ENCODE results near the gene FTCD. TPM values are rescaled to one million over a fixed set of nuclear protein-coding genes. Genes with fewer than 3 reads are reported as not detected.
A peak's percentile ranks its signal among the peaks of the same experiment; 100 is the strongest.

The FTCD gene
- total and polyA plus RNA-seq, 9 of the 15 experiments (the other 6 are each of a cell fraction or from before 2014, with no cell fraction given) = 0.11 to 1.6 (median 0.67) TPM; not detected in 5

DNA sequence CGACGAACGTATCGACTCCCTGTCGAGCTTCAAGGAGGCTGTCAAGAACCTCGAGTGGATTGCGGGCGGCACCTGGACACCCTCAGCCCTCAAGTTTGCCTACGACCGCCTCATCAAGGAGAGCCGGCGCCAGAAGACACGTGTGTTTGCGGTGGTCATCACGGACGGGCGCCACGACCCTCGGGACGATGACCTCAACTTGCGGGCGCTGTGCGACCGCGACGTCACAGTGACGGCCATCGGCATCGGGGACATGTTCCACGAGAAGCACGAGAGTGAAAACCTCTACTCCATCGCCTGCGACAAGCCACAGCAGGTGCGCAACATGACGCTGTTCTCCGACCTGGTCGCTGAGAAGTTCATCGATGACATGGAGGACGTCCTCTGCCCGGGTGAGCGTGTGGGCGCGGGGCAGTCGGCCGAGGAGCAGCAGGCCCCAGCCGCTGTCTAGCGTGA, 29.5 kb downstream of the FTCD start:
- FAIRE-seq (no peak), DNase-seq (ENCODE audit: extremely low read depth in 1 of 4, low spot score in 3 of 4) (no peak), ATAC-seq (no peak)
- H3K36me3 ChIP-seq (ENCODE audit: control insufficient read depth, insufficient read depth, low read length) = no peaks in the 10 kb centered on the region
- H3K9me3 ChIP-seq (replicated peaks; ENCODE audit: control insufficient read depth, insufficient read depth, low read depth, low read length) = no peaks in the 10 kb centered on the region
- 23% methylated on average over 45 of the region's 47 CpGs for WGBS (ENCODE audit: insufficient coverage, low coverage, missing lambda C conversion rate)
- peaks cover 7% of the 10 kb centered on the region; the same call in 1 of the 2 replicates for H4K20me1 ChIP-seq (replicated peaks; ENCODE audit: control insufficient read depth, insufficient read depth, low read length)
- H3K4me1 ChIP-seq (replicated peaks in 1 of 2; ENCODE audit: control insufficient read depth in 2 of 2, insufficient read depth in 2 of 2, low read length in 2 of 2) = peaks cover 0 to 77% of the 10 kb centered on the region in 2 experiments; a peak in 2 of 5 replicates
- H3K4me3 ChIP-seq = no peak overlapping the region
- no peak overlapping the region for H3K4me2 ChIP-seq (ENCODE audit: insufficient read depth, low read length)
- POLR2A ChIA-PET = no interaction called here
- CTCF ChIA-PET (ENCODE audit: low intra/inter-chr PET ratio) = no interaction called here
- intact Hi-C loops (cut with micrococcal nuclease) (no loop called here), in situ Hi-C loops (cut with MboI) (no loop called here)
- H2AFZ ChIP-seq (ENCODE audit: low read depth, low read length) = no peak overlapping the region
- no peaks in the 10 kb centered on the region for H3K79me2 ChIP-seq (ENCODE audit: control insufficient read depth, insufficient read depth, low read length)
- no TSS peak for BruUV-seq (replicated peaks)
- no peaks in the 10 kb centered on the region for H3K9me1 ChIP-seq (ENCODE audit: control insufficient read depth, insufficient read depth, low read length)
- H3K27me3 ChIP-seq (ENCODE audit: control insufficient read depth in 2 of 2, insufficient read depth in 2 of 2, low read length in 2 of 2) = peaks cover 44 to 71% of the 10 kb centered on the region in 2 experiments; a peak in 4 of 5 replicates
- TF ChIP-seq, protein P1, sequence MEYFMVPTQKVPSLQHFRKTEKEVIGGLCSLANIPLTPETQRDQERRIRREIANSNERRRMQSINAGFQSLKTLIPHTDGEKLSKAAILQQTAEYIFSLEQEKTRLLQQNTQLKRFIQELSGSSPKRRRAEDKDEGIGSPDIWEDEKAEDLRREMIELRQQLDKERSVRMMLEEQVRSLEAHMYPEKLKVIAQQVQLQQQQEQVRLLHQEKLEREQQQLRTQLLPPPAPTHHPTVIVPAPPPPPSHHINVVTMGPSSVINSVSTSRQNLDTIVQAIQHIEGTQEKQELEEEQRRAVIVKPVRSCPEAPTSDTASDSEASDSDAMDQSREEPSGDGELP (CRISPR knock-in tag; IDR thresholded peaks at IDR 0.05; ENCODE audit: borderline replicate concordance) = peak; percentile 26; the same call in 1 of the 2 replicates
- no peak for TF ChIP-seq HIVEP1 (CRISPR knock-in tag; IDR thresholded peaks at IDR 0.05)
- no peak for TF ChIP-seq ATF7 (IDR thresholded peaks at IDR 0.05)
- H3K9ac ChIP-seq (ENCODE audit: insufficient read depth in 1 of 2, low read depth in 2 of 2, low read length in 2 of 2) = 0 out of 4 replicates have a peak overlapping the region, but pooled peaks of 1 of the 2 experiments have one; percentile 58
- H3K27ac ChIP-seq (ENCODE audit: extremely low read depth, low read depth, low read length) = no peak overlapping the region
